Measurements from ENCODE around the gene ZNF710. TPM values are rescaled to one million over a fixed set of nuclear protein-coding genes. Genes with fewer than 3 reads are reported as not detected.

Gene ZNF710
- total RNA-seq, 4 donors from 2014 or later = 8.9 to 17.2 (median 11.5) TPM

DNA sequence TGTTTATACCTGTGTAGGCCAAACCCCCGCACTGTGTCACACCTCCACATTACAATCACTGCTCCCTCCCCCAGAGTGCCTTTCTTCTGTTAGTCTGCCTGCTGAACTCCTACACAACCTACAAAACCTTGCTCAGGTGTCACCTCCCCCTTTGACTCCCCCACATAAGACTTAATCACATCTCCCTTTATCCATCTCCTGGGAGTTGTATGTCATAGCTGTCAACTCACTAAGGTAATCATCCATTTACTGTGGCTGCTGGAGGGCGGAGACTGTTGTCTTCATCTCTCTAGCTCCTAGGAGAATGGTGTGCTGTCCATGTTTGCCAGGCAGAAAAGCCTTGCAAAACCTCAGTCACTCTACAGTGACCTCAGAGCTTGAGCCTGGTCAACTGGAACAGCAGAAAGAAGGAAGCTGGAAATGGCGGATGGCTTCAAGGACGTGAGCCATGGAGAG, 43.8 kb downstream of the ZNF710 start:
- Histone ChIP-seq H3K4me1 (peaks cover 25 to 45% of the 10 kb centered on the region in 2 donors), H3K9me3 (no peaks in the 10 kb centered on the region), H3K36me3 (no peaks in the 10 kb centered on the region), H3K4me3 (replicated peaks in 1 of 3) (no peak overlapping the region), H3K27me3 (no peaks in the 10 kb centered on the region), H3K27ac (peak overlapping the region in 2 of 3 donors; percentile 91 to 93)
- 66 to 81% methylated on average over 4 of the region's 4 CpGs for WGBS, 2 donors
- intact Hi-C loops (cut with DNase I) = no loop called here
- DNase-seq = peak; percentile 46 to 58
- no peak for TF ChIP-seq POLR2A (IDR thresholded peaks at IDR 0.05)
- TF ChIP-seq, protein P1, sequence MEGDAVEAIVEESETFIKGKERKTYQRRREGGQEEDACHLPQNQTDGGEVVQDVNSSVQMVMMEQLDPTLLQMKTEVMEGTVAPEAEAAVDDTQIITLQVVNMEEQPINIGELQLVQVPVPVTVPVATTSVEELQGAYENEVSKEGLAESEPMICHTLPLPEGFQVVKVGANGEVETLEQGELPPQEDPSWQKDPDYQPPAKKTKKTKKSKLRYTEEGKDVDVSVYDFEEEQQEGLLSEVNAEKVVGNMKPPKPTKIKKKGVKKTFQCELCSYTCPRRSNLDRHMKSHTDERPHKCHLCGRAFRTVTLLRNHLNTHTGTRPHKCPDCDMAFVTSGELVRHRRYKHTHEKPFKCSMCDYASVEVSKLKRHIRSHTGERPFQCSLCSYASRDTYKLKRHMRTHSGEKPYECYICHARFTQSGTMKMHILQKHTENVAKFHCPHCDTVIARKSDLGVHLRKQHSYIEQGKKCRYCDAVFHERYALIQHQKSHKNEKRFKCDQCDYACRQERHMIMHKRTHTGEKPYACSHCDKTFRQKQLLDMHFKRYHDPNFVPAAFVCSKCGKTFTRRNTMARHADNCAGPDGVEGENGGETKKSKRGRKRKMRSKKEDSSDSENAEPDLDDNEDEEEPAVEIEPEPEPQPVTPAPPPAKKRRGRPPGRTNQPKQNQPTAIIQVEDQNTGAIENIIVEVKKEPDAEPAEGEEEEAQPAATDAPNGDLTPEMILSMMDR (IDR thresholded peaks at IDR 0.05) = no peak

DNA sequence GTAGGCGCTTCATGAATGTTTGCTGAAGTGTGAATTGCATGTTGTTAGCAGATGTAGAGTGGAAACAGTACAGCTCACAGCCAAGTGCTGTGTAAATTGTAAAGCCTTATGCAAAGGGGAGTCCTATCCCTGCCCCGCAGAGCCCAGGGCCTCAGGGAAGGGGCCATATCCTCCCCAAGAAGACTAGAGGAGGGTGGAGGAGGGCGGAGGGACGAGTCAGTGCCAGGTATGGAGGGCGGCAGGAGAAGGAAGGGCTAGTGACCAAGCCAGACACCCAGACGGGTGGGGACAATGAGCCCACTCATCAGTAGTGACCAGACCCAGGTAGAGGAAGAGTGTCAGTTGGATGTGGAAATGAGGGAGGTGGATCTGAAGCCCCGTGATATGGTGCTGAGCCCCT, 45.2 kb downstream of the ZNF710 start:
- H3K36me3 ChIP-seq = no peaks in the 10 kb centered on the region
- intact Hi-C loops (cut with DNase I) = no loop called here

DNA sequence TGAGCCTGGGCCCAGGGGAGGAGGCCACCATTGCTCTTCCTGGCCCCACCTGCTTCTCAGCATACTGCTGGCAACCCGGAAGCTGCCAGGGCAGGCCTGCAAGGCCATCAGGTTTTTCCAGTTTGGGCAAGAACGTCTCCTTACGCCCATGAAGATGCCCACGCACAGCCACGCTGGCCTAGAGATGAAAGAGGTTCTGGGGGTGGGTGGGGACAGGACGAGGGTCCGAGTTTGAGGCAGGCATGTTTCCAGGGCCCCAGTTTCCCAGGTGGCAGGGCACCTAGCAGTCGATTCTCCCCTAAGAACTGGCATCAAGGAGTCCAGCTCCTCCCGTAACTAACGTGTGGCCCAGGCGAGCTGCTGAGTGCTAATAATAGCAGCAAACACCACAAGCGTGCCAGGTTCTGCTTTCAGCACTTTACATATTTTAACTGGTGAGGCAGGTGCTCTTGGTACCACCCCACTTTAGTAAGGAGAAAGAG, 45.8 kb downstream of the ZNF710 start:
- peak; percentile 86 for DNase-seq
- intact Hi-C loops (cut with DNase I) = no loop called here
- H3K36me3 ChIP-seq = no peaks in the 10 kb centered on the region
- TF ChIP-seq, protein P1 (IDR thresholded peaks at IDR 0.05) = no peak
- TF ChIP-seq POLR2A (IDR thresholded peaks at IDR 0.05) = no peak
- H3K27me3 ChIP-seq = no peaks in the 10 kb centered on the region
- no peaks in the 10 kb centered on the region for H3K9me3 ChIP-seq
- WGBS, 2 donors = 23 to 45% methylated on average over 10 to 11 of the region's 12 CpGs
- H3K27ac ChIP-seq = peak overlapping the region; percentile 81 to 93 (median 91)
- H3K4me3 ChIP-seq (replicated peaks in 1 of 3) = no peak overlapping the region
- H3K4me1 ChIP-seq = peaks cover 25 to 45% of the 10 kb centered on the region in 2 donors

More for the DNA sequence above, 45.2 kb downstream of the ZNF710 start:
- WGBS, 2 donors = 89 to 92% methylated on average over 7 of the region's 7 CpGs
- Histone ChIP-seq H3K27ac (peak overlapping the region; percentile 81 to 93 (median 91)), H3K27me3 (no peaks in the 10 kb centered on the region), H3K4me1 (peaks cover 25 to 45% of the 10 kb centered on the region in 2 donors), H3K9me3 (no peaks in the 10 kb centered on the region), H3K4me3 (replicated peaks in 1 of 3) (no peak overlapping the region)
- DNase-seq = no peak
- TF ChIP-seq, protein P1 (IDR thresholded peaks at IDR 0.05) = no peak
- no peak for TF ChIP-seq POLR2A (IDR thresholded peaks at IDR 0.05)

DNA sequence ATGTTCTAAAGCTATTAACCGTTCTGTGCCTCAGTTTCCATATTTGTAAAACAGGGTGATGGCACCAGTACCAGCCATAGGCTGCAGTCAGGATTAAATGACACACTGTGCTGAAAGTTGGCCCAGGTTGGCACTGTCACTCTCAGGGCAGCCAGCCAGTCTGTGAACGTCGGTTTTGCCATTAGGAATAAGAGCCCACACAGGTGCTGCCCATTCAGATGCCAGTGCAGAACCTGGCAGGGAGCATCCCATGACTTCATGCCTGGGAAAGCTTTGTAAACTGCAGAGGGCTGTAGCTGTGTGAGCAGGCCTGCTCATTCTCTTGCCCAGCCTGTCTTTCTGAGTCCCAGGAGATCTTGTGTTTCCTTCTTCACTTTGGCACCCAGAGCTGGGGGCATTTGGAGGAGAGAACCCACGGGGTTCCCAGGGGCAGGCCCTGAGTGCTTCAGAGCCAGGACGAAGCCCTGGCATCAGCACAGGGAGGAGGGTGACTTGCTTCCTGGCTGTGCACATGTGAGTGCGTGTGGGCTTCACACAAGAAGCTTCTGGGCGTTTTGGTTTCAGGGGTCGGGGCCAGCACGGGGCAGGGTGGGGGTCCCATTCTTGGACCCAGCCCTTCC, 46.9 kb downstream of the ZNF710 start:
- Histone ChIP-seq H3K4me1 (peaks cover 25 to 45% of the 10 kb centered on the region in 2 donors), H3K27ac (peak overlapping the region; percentile 81 to 93 (median 91)), H3K27me3 (no peaks in the 10 kb centered on the region), H3K9me3 (no peaks in the 10 kb centered on the region), H3K36me3 (no peaks in the 10 kb centered on the region), H3K4me3 (replicated peaks in 1 of 3) (no peak overlapping the region)
- intact Hi-C loops (cut with DNase I) = no loop called here
- WGBS, 2 donors = 32 to 47% methylated on average over 9 of the region's 9 CpGs
- peak; percentile 89 to 93 for DNase-seq
- TF ChIP-seq, protein P1 (IDR thresholded peaks at IDR 0.05) = no peak
- no peak for TF ChIP-seq POLR2A (IDR thresholded peaks at IDR 0.05)

GRCh38 chr15:90049030-90049429, 47.9 kb downstream of the ZNF710 start:
- WGBS, 2 donors = 98 to 100% methylated on average over 5 of the region's 5 CpGs
- no peaks in the 10 kb centered on the region for H3K36me3 ChIP-seq
- H3K4me1 ChIP-seq = peaks cover 25 to 45% of the 10 kb centered on the region in 2 donors
- TF ChIP-seq, protein P1 (IDR thresholded peaks at IDR 0.05) = no peak
- TF ChIP-seq POLR2A (IDR thresholded peaks at IDR 0.05) = no peak
- H3K27ac ChIP-seq = peak overlapping the region; percentile 81 to 93 (median 91)
- no peaks in the 10 kb centered on the region for H3K9me3 ChIP-seq
- H3K27me3 ChIP-seq = no peaks in the 10 kb centered on the region
- no peak for DNase-seq
- H3K4me3 ChIP-seq (replicated peaks in 1 of 3) = no peak overlapping the region
- intact Hi-C loops (cut with DNase I) = no loop called here
